ENCODE results near the gene PKD1L1. TPM values are rescaled to one million over a fixed set of nuclear protein-coding genes. Genes with fewer than 3 reads are reported as not detected.

The PKD1L1 gene
- polyA plus RNA-seq, 2 of the 4 experiments (the other 2 are of a cell fraction): 0.21 TPM

DNA sequence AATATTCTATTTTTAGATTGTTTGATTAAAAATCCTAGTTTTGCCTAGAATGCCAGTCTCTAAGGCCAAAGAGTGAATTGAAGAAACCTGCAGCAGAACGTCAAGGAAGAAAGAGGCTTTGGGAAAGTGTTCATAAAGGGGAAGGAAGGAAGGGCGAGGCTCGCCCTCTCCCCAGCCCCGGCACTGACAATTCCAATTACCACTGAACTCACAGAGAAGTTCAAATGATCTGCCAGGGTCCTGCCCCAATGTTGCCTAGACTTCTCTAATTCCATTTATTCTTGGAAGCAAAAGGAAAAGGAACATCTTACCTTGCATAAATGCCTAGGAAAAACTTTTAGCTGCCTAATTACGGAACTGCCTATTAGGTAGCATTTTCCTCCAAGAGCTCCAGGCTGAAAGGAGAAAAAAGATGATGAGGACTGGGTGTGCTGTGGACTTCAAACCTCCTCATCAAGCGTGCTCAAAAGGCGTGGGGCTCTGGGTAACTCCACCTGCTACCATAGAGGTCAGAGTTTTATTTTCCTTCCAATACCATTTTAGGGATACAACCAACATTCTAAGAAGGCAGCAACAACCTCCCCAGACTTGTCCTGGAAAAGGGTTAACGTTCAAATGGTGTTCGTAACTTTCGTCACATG, 134.5 kb downstream of the PKD1L1 start (continued):
- TF ChIP-seq, protein P1, sequence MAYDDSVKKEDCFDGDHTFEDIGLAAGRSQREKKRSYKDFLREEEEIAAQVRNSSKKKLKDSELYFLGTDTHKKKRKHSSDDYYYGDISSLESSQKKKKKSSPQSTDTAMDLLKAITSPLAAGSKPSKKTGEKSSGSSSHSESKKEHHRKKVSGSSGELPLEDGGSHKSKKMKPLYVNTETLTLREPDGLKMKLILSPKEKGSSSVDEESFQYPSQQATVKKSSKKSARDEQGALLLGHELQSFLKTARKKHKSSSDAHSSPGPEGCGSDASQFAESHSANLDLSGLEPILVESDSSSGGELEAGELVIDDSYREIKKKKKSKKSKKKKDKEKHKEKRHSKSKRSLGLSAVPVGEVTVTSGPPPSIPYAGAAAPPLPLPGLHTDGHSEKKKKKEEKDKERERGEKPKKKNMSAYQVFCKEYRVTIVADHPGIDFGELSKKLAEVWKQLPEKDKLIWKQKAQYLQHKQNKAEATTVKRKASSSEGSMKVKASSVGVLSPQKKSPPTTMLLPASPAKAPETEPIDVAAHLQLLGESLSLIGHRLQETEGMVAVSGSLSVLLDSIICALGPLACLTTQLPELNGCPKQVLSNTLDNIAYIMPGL (CRISPR knock-in tag; IDR thresholded peaks at IDR 0.05; ENCODE audit: borderline replicate concordance): no peak
- TF ChIP-seq HDAC2 (IDR thresholded peaks at IDR 0.05) (no peak), MYC (IDR thresholded peaks at IDR 0.05; ENCODE audit: borderline replicate concordance, low read length) (no peak), CEBPB (IDR thresholded peaks at IDR 0.05) (no peak), TP53 (CRISPR knock-in tag; IDR thresholded peaks at IDR 0.05) (no peak), MAFK (IDR thresholded peaks at IDR 0.05; ENCODE audit: partially characterized antibody) (no peak), POLR2AphosphoS2 (conservative IDR thresholded peaks at IDR 0.05; ENCODE audit: low read length) (no peak), BHLHE40 (IDR thresholded peaks at IDR 0.05; ENCODE audit: low read depth, low read length) (no peak)
- TF ChIP-seq, protein P2, sequence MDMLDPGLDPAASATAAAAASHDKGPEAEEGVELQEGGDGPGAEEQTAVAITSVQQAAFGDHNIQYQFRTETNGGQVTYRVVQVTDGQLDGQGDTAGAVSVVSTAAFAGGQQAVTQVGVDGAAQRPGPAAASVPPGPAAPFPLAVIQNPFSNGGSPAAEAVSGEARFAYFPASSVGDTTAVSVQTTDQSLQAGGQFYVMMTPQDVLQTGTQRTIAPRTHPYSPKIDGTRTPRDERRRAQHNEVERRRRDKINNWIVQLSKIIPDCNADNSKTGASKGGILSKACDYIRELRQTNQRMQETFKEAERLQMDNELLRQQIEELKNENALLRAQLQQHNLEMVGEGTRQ (IDR thresholded peaks at IDR 0.05): no peak
- TF ChIP-seq, protein P3, sequence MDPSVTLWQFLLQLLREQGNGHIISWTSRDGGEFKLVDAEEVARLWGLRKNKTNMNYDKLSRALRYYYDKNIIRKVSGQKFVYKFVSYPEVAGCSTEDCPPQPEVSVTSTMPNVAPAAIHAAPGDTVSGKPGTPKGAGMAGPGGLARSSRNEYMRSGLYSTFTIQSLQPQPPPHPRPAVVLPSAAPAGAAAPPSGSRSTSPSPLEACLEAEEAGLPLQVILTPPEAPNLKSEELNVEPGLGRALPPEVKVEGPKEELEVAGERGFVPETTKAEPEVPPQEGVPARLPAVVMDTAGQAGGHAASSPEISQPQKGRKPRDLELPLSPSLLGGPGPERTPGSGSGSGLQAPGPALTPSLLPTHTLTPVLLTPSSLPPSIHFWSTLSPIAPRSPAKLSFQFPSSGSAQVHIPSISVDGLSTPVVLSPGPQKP (IDR thresholded peaks at IDR 0.05; ENCODE audit: low read depth, low read length): no peak

DNA sequence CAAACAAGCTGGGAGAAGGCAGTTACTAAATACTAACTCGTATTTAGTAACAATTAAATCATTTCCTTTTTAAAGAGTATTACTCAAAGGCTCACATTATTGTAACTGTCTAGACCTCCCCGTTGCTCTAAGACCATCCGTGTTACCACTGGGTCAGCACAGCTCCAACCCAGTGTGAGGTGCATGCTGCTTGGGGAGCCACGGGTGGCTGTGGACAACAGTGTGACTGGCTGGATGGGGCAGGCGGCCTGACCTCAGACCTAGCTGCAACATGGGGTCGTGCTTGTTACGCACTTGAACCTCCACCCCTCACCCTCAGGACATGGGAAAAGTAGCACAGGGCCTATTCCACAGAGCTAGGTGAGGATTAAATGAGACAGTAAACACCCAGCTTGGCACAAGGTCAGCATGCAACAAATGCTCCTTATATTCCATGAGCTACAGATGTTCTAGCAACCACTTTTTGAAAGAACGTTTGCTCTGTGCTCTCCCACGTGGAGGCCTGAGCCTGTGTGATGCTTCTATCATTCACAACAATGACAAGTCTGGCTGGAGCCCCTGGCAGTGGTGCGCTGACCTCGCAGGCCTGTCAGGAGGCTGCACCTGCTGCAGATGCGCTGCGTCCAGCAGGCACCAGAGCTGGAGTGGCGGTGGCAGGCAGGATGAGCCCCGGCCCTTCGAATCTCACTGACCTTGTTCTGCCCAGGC, 135.7 kb downstream of the PKD1L1 start:
- ATAC-seq (no peak), FAIRE-seq (no peak), DNase-seq (ENCODE audit: low read depth in 1 of 2, low spot score in 1 of 2) (no peak)
- Histone ChIP-seq H3K9me3 (no peaks in the 10 kb centered on the region), H3K4me1 (peaks cover 28% of the 10 kb centered on the region), H3K4me2 (no peak overlapping the region), H3K4me3 (no peak overlapping the region), H3K27ac (peak overlapping the region in 1 of 2 experiments; percentile 90; a peak in 3 of 6 replicates)
- ChIA-PET CTCF (interaction anchor here (0.6 to 1.4 kb wide), 3 partner anchors 32 to 546 kb away, joined by 3 to 4 read pairs (median 4); no protein-coding TSS in a partner anchor), POLR2A (no interaction called here)
- 91% methylated on average over 16 of the region's 16 CpGs for WGBS (ENCODE audit: missing lambda C conversion rate)
- TF ChIP-seq, protein P4, sequence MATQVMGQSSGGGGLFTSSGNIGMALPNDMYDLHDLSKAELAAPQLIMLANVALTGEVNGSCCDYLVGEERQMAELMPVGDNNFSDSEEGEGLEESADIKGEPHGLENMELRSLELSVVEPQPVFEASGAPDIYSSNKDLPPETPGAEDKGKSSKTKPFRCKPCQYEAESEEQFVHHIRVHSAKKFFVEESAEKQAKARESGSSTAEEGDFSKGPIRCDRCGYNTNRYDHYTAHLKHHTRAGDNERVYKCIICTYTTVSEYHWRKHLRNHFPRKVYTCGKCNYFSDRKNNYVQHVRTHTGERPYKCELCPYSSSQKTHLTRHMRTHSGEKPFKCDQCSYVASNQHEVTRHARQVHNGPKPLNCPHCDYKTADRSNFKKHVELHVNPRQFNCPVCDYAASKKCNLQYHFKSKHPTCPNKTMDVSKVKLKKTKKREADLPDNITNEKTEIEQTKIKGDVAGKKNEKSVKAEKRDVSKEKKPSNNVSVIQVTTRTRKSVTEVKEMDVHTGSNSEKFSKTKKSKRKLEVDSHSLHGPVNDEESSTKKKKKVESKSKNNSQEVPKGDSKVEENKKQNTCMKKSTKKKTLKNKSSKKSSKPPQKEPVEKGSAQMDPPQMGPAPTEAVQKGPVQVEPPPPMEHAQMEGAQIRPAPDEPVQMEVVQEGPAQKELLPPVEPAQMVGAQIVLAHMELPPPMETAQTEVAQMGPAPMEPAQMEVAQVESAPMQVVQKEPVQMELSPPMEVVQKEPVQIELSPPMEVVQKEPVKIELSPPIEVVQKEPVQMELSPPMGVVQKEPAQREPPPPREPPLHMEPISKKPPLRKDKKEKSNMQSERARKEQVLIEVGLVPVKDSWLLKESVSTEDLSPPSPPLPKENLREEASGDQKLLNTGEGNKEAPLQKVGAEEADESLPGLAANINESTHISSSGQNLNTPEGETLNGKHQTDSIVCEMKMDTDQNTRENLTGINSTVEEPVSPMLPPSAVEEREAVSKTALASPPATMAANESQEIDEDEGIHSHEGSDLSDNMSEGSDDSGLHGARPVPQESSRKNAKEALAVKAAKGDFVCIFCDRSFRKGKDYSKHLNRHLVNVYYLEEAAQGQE (IDR thresholded peaks at IDR 0.05): no peak
- TF ChIP-seq JUNB (IDR thresholded peaks at IDR 0.05) (no peak), RCOR1 (IDR thresholded peaks at IDR 0.05; ENCODE audit: low read depth, low read length) (no peak), POLR2AphosphoS2 (conservative IDR thresholded peaks at IDR 0.05; ENCODE audit: low read length) (no peak), JUN (IDR thresholded peaks at IDR 0.05) (no peak), SMC3 (IDR thresholded peaks at IDR 0.05) (no peak), CHD2 (IDR thresholded peaks at IDR 0.05; ENCODE audit: low read length, partially characterized antibody) (no peak), HOXB5 (CRISPR knock-in tag; IDR thresholded peaks at IDR 0.05) (no peak)
- TF ChIP-seq, protein P5, sequence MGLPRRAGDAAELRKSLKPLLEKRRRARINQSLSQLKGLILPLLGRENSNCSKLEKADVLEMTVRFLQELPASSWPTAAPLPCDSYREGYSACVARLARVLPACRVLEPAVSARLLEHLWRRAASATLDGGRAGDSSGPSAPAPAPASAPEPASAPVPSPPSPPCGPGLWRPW (IDR thresholded peaks at IDR 0.05): no peak
- TF ChIP-seq, protein P6, sequence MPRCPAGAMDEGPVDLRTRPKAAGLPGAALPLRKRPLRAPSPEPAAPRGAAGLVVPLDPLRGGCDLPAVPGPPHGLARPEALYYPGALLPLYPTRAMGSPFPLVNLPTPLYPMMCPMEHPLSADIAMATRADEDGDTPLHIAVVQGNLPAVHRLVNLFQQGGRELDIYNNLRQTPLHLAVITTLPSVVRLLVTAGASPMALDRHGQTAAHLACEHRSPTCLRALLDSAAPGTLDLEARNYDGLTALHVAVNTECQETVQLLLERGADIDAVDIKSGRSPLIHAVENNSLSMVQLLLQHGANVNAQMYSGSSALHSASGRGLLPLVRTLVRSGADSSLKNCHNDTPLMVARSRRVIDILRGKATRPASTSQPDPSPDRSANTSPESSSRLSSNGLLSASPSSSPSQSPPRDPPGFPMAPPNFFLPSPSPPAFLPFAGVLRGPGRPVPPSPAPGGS (IDR thresholded peaks at IDR 0.05): no peak
- TF ChIP-seq, protein P7, sequence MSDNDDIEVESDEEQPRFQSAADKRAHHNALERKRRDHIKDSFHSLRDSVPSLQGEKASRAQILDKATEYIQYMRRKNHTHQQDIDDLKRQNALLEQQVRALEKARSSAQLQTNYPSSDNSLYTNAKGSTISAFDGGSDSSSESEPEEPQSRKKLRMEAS (IDR thresholded peaks at IDR 0.05): no peak
- TF ChIP-seq, protein P8, sequence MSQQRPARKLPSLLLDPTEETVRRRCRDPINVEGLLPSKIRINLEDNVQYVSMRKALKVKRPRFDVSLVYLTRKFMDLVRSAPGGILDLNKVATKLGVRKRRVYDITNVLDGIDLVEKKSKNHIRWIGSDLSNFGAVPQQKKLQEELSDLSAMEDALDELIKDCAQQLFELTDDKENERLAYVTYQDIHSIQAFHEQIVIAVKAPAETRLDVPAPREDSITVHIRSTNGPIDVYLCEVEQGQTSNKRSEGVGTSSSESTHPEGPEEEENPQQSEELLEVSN (IDR thresholded peaks at IDR 0.05; ENCODE audit: borderline replicate concordance, low read depth): no peak
- TF ChIP-seq, protein P1 (CRISPR knock-in tag; IDR thresholded peaks at IDR 0.05; ENCODE audit: borderline replicate concordance): no peak
- TF ChIP-seq, protein P9, sequence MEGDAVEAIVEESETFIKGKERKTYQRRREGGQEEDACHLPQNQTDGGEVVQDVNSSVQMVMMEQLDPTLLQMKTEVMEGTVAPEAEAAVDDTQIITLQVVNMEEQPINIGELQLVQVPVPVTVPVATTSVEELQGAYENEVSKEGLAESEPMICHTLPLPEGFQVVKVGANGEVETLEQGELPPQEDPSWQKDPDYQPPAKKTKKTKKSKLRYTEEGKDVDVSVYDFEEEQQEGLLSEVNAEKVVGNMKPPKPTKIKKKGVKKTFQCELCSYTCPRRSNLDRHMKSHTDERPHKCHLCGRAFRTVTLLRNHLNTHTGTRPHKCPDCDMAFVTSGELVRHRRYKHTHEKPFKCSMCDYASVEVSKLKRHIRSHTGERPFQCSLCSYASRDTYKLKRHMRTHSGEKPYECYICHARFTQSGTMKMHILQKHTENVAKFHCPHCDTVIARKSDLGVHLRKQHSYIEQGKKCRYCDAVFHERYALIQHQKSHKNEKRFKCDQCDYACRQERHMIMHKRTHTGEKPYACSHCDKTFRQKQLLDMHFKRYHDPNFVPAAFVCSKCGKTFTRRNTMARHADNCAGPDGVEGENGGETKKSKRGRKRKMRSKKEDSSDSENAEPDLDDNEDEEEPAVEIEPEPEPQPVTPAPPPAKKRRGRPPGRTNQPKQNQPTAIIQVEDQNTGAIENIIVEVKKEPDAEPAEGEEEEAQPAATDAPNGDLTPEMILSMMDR (IDR thresholded peaks at IDR 0.05): no peak
